KOPT-K1 (cell line): ENCODE data around the gene LOXHD1.

Experiments used
- H3K27ac ChIP-seq: fragments of 200-600 bp; sonication (generic); 2 replicates; pipeline ENCODE4 v1.5.1; 2016; ENCODE audit warnings: antibody characterized with exemption, mild to moderate bottlenecking, low read depth, low read length; ENCODE audit not compliant: poor library complexity, severe bottlenecking
- H3K36me3 ChIP-seq: fragments of 200-600 bp; sonication (generic); 2 replicates; pipeline ENCODE4 v1.5.1; 2017; ENCODE audit warnings: antibody characterized with exemption, mild to moderate bottlenecking, low read length, moderate library complexity; ENCODE audit not compliant: insufficient read depth
- H3K9me3 ChIP-seq: fragments of 200-600 bp; sonication (generic); 2 replicates; pipeline ENCODE4 v1.5.1; 2017; ENCODE audit warnings: antibody characterized with exemption, low read length, mild to moderate bottlenecking; ENCODE audit not compliant: insufficient read depth, poor library complexity, severe bottlenecking

LOXHD1 gene

DNA sequence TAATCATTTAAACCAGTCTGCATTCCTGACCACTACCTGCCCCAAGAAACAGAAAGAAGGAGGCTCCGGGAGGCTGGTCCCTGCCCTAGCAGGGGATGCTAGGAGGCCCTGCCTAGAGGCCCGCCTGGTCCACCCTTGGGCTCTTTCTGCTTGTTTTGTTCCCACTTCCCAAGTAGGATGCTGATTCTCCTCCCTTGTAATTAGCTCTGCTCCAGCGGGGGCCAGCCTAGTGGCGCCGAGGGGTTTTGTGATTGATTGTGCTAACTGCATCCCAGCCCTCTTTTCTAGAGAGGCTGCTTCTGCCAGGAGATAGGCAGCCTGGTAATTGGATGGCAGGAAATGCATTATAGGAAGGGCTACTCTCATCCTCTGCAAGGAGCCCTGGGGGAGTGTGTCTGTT is 220.0 kb downstream of the LOXHD1 start:
- Histone ChIP-seq H3K36me3 (no peaks in the 10 kb centered on the region), H3K27ac (no peak overlapping the region), H3K9me3 (no peaks in the 10 kb centered on the region)

DNA sequence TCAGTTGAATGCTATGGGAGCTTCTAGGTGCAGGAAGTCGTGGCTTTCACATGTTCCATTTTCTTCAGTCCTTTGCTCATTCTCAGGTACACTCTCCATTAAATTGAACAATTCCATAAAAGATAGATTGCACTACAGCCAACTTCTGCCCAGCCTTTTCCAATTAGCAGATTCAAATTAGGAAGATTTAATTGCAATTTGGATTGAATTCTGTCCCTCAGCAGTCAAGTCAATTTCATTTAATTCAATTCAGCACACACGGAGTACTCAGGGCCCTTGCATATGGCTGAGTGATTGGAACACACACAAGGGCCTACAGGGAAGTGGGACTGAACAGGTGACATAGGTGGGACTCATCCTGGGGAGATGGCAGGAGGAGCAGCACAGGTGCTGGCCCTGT is 220.4 kb downstream of the LOXHD1 start:
- no peaks in the 10 kb centered on the region for H3K36me3 ChIP-seq
- H3K27ac ChIP-seq: no peak overlapping the region
- no peaks in the 10 kb centered on the region for H3K9me3 ChIP-seq

DNA sequence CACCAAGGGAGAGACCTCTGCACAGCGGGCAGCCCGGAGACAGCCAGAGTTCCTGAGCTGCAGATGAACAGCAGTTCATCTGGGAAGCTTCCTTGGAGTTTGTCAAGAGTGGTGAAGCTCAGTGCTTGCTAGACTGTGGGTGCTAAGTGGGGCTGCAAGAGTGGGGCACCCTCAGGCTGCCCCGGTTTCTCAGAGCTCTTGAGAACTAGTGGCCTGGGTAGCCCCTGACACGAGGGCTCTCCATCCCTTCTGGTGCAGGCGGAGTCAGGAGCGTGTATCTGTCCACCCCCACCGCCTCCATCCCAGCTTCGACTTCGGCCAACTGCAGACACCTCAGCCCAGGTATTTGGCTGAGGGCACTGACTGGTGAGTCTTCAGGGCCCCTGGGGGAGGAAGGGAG is 222.0 kb downstream of the LOXHD1 start:
- Histone ChIP-seq H3K27ac (no peak overlapping the region), H3K9me3 (no peaks in the 10 kb centered on the region), H3K36me3 (no peaks in the 10 kb centered on the region)

DNA sequence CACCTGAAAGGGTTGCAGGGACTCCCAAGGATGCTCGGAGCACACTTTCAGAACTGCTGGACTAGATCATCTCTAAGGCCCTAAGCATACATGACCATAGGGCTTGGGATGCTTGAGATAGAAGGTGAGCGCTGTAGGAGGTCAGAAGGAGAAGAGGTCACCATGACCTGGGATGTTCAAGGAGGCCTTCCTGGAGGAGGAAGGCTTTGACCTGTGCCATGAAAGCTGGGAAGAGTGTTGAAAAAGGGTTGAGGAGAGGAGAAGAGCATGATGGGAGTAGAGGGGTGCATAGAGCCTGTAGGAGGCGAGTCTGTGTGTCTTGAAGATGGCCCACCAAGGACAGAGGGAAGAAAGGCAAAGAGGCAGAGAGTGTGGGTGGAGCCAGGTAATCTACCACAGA is 222.4 kb downstream of the LOXHD1 start:
- Histone ChIP-seq H3K27ac (no peak overlapping the region), H3K36me3 (no peaks in the 10 kb centered on the region), H3K9me3 (no peaks in the 10 kb centered on the region)

DNA sequence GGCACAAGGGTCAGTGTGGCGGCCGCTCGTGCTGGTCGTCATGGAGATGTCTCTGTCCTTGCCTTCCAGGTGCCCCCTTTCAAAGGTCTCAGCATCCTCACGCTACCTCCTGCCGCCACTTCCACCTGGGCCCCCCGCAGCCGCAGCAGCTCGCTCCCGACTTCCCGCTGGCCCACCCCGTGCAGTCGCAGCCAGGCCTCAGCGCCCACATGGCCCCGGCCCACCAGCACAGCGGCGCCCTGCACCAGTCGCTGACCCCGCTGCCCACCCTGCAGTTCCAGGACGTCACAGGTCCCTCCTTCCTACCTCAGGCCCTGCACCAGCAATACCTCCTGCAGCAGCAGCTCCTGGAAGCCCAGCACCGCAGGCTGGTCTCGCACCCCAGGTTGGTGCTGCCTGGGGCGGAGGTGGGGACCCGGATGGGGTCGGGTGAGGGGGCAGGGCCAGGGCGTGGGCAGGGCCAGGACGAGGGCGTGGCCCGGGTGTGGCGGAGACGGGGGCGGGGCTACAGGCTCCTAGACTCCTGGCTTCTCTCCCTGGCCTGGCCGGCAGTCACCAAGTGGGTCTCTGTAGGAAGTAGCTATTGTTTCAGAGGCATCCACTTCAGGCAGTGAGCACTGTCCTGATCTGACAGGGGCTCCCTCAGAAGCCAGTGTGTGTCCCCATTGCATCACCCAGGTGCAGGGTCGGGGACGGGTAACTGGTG is 223.7 kb downstream of the LOXHD1 start:
- H3K27ac ChIP-seq: no peak overlapping the region
- no peaks in the 10 kb centered on the region for H3K36me3 ChIP-seq
- H3K9me3 ChIP-seq: no peaks in the 10 kb centered on the region

DNA sequence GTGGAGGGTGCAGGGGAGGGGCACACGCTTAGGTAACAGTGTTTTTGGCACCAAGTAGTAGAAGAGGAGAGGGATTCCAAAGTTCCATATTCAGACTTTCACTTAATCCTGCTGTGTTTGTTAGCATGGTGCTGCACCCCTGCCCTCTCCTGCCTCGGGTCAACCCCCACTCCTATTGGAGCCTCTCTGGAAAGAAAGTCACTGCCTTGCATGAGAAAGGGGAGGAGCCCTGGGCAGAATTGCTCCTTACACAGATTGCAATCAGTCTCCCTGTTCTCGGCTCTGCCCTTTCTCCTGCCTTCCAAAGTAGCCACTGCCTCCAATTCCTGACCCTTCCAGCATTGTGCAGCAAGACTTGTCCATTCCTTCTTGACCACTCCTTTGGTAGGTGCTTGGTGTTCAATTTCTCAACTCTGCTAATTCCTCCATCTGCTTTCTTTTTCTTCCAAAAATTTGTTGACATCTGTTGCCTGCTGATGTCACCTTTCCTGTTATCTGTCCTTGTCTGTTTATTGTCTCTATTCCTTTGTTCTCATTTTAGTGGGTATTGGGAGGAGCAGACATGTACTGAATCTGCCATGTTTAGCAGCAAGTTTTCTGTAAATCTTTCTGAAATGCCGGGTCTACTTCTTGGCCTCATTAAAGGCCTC is 225.4 kb downstream of the LOXHD1 start:
- Histone ChIP-seq H3K9me3 (no peaks in the 10 kb centered on the region), H3K36me3 (no peaks in the 10 kb centered on the region), H3K27ac (no peak overlapping the region)

DNA sequence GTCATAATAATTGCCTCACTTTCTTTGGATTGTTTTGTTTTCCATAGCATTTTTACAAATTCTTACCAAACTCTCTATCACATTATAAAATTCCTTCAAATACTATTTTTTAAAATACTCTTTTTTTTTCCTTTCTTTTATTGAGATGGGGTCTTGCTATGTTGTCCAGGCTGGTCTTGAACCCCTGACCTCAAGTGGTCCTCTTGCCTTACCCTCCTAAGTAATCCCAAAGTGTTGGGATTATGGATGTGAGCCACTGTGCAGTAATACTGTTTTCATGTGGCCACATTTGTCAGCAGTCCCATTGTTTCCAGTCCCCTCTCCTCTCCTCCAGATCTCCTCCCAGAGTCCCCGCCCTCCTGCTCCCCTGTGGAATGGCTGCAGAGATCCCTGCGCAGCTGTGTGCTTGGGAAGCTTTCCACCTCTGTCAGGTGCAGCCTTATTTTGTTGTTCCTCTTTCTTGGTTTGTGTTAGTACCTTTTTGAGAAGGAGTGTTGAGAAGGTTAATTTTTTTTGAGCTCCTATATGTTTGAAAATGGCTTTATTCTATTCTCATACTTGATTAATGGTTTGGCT is 227.3 kb downstream of the LOXHD1 start:
- H3K9me3 ChIP-seq: no peaks in the 10 kb centered on the region
- no peak overlapping the region for H3K27ac ChIP-seq
- H3K36me3 ChIP-seq: no peaks in the 10 kb centered on the region

DNA sequence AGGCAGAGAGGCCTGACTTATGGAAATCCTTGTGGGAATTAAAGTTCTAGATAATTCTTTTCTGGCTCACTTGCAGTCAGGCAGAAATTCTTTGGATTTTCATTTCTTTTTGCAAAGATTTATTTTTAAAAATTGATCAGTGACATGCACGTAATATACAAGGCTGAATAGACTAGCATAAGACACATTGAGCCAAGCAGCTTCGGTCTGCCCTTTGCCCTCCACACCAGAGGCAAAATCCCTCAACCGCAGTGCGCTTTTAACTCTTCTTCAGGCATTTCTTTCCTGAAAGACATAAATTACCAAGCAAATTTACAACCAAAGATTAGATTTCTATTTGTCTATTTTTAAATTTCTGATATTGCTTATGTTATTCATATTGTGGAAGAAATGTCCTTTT is 227.9 kb downstream of the LOXHD1 start:
- H3K9me3 ChIP-seq: no peaks in the 10 kb centered on the region
- no peak overlapping the region for H3K27ac ChIP-seq
- H3K36me3 ChIP-seq: no peaks in the 10 kb centered on the region

DNA sequence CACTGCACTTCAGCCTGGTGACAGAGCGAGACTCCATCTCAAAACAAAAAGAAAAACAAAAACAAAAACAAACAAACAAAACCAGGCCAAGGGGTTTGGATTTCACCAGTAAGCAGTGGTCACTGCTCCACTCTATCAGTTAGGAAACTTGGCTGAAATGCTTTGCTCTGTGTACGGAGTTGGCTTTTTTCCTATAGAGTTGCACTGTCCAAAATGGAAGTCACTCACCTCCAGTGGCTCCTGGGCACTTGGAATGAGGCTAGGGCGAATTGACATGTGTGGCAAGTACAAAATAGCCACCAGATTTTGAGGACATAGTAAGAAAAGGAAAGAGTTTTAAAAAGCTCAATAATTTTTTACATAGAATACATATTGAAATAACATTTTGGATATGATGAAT is 228.7 kb downstream of the LOXHD1 start:
- no peaks in the 10 kb centered on the region for H3K9me3 ChIP-seq
- H3K36me3 ChIP-seq: no peaks in the 10 kb centered on the region
- H3K27ac ChIP-seq: no peak overlapping the region

DNA sequence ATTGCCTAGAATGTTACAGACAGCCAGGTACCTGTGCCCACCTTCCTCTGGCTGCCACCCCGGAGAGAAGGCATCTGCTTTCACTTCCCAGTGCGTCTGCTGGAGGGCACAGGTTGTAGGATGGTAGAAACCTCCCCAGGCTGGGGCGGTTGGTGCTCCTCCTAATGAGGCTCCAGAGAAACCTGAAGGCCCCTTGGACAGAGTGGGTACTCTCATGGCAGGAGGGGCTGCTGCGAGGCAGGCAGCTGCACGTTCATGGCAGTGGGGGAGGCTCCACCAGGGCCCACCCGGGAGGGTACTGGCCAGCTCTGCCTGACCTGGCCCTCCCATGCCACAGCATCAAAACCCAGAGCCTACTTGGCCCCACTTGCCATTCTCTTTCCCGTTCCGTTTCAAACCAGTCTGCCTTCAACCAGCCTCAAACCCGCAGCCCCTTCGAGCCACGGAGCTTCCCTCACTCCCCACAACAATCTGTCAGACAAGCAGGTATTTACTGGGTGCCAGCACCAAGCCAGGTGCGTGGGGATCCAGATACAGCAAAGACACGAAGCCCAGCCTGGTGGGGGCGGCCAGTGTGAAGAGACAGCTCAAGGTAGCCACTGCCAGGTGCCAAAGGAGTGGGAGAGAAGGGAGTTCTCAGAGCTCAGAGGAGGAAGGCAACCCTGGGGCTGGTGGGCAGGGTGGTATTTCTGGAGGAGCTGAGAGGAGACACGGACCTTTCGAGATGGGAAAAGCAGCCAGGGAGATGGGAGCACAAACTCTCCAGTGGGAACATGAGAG is 229.6 kb downstream of the LOXHD1 start:
- Histone ChIP-seq H3K27ac (no peak overlapping the region), H3K36me3 (no peaks in the 10 kb centered on the region), H3K9me3 (no peaks in the 10 kb centered on the region)
